RCC 7860 (cell line): ENCODE measurements around the gene CAMK4.

Experiments used
- DNase-seq: peaks from one replicate; pipeline ENCODE4 v3.0.0-alpha.2; 2015; ENCODE audit warnings: low spot score
- FAIRE-seq: peaks from 2 replicates; lab custom pipeline; 2012; peaks lifted over from hg19 to GRCh38; lab: Jason Lieb, UNC

The CAMK4 gene

DNA sequence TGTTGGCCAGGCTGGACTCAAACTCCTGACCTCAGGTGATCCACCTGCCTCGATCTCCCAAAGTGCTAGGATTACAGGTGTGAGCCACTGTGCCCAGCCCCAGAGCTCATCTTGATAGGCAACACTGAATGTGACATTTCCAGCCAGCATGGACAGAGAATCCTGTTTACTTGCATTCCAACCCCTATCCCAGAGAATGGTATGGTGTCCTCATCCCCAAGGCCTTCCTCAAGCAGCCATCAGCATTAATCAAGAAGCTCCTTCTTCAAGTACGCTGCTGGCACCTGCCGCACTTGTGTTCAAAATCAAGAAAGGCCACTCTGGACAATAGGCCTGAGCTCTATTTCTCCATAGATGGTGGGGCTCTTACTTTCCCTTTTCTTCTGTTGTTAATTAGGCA lies 247.9 kb downstream of the CAMK4 start:
- no peak for DNase-seq
- no peak for FAIRE-seq

DNA sequence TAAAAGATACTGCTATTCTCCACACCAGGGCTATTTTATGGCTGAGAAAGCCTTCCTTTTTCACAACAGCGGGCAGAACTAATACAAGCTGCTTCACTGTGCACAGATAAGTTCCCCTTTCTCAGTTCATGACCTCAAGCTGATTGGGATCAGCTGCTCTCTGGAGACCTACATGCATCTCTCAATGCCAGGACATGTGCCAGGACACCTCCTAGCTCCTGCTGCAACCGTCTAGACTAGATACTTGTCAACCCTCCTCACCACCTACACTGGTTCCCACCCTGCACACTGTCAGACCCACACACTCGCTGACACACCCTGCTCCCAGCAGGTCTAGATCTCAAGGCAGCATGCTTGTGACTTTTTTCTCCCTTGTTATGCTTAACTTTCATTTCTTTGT lies 248.4 kb downstream of the CAMK4 start:
- FAIRE-seq (no peak), DNase-seq (no peak)

DNA sequence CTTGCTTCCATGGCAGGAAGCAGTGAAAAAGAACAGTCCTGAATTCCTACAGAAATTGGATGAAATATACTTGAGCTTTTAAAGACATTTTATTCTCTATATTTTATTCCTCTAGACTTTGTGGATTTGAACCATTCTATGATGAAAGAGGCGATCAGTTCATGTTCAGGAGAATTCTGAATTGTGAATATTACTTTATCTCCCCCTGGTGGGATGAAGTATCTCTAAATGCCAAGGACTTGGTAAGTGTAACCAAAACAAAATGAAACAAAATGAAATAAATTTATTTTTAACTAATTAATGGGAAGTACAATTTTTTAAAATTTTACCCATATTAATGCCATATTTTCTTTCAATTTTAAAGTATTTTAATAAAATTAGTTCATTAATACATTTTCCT lies 254.1 kb downstream of the CAMK4 start:
- FAIRE-seq, result peak; percentile 62
- no peak for DNase-seq

- DNase-seq (no peak), FAIRE-seq (no peak)
Observed at GRCh38 chr5:111478898-111479297, 254.7 kb downstream of the CAMK4 start.

- FAIRE-seq (no peak), DNase-seq (no peak)
Observed at GRCh38 chr5:111480346-111480745, 256.2 kb downstream of the CAMK4 start.

DNA sequence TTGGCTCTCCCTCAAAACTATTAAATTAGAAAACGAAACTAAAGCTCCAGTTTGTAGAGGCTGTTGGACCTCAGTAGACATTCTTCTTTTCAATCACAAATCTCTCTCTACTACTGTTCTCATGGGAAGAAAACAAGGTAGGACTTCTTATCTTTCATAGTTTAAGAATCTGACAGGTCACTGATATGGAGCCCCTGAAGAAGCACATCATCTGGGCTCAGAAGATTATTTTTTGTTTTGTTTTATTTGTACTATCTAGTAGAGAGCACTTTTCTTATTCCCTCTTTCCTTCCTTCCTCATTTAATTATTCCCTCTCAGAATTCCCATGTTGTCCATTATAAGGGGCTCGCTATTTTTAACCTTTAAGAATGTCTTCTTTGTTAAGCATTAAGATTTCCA lies 261.9 kb downstream of the CAMK4 start:
- no peak for FAIRE-seq
- DNase-seq, result no peak

GRCh38 chr5:111486926-111487325 lies 262.7 kb downstream of the CAMK4 start:
- no peak for DNase-seq
- peak; percentile 37 for FAIRE-seq

DNA sequence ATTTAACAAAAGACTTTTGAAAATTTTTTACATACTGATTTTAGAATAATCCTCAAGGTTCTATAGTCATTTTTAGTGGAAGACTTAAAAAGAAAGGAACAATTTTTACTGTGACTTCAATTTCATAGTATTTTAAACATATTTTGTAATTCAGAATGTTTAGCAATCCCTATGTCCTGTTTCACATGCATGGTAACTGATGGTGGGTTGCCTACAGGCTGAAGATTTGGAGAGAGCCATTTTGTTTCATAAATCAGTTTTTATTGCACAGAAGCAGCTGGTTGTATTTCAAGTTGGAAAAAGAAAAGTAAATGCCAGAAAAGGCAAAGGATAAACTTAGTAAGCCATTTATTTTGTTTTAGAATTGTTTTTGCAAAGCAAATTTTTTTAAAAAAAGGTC lies 264.2 kb downstream of the CAMK4 start:
- FAIRE-seq (no peak), DNase-seq (no peak)

DNA sequence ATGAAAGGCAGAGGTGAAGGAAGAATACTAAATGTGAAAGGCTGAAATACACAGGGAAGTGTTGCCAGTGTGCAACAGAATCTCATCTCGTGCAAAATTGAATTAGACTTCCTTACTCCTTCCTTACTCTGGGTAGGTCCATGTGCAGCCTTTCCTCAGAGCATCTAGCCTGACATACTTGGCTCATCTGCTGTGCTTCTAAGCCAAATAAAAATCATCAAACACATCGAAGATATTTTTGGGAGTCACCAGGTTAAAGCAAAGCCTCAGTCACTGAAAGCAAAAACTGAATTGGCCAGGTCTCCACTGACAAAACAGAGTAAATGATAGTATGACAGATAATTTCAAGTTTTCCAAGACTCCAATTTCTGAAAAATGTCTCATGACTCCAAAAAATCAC lies 268.8 kb downstream of the CAMK4 start:
- DNase-seq (no peak), FAIRE-seq (no peak)

DNA sequence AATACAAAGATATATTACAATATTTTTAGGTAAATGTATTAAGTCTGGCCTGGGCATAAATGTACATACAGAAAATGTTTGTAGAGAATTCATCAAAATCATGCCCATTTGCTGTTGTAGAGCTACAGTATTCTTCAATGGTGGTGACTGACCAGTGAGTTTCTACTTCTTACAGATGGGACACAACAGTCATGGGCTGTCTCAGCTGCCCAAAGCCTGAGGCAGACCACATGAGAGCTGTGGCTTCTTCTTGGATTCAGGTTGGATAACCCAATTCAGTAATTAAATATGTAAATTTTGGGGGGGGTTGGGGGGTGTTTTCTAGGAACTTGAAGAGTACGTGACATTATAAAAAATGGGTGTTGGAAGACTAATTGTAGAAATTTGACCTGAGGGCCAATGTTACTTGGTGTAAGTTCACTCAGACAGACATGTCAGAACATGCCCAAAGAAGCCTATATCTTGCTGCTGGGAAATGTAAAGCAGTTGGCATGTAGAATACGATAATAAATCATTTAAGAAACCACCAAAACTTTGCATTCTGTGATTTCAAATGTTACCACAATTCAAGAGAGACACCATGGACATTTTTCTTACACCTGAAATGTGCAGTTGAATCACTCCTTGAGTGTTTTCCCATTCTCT lies 270.3 kb downstream of the CAMK4 start:
- DNase-seq (no peak), FAIRE-seq (no peak)

GRCh38 chr5:111495159-111495558 lies 271.0 kb downstream of the CAMK4 start:
- no peak for FAIRE-seq

GRCh38 chr5:111498346-111498745 lies 274.2 kb downstream of the CAMK4 start:
- FAIRE-seq (no peak), DNase-seq (no peak)

More at GRCh38 chr5:111495159-111495558, 271.0 kb downstream of the CAMK4 start:
- DNase-seq, result no peak

- DNase-seq (no peak), FAIRE-seq (no peak)
Observed at GRCh38 chr5:111502956-111503355, 278.8 kb downstream of the CAMK4 start.

DNA sequence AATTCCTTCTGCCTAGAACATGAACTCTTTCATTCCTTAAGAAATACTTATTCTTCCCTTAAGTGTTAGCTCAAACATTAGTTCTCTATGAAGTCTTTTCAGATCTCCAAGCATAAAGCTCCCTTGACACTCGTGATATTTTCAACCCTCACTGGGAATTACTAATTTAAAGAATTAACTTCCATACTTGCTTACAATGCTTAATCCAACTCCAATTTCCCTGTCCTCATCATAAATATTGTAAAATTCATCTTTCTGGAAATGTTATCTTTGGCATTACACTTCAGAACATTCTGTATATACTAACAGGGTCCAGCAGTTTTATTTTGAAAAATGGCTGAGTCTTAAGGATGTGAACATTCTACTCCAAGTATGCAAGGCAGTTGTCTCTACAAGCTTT lies 280.9 kb downstream of the CAMK4 start:
- no peak for FAIRE-seq
- DNase-seq, result no peak

DNA sequence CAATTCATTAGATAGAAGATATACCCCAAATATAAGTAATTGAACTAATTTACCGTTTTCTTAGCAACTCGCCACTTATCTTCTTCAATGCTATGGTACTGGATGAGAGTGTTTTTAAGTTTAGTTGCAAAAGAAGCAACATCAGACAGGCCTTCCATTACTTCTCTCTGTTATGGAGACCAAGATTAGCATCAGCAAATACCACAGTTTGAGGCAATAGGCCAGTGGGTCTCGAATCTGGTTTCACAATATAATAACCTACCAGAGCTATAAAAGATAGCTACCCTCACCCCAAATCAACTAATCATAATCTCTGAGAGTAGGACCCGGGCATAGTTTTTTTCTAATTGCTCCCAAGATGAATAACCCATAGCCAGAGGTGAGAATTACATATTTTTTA lies 283.1 kb downstream of the CAMK4 start:
- DNase-seq (no peak), FAIRE-seq (no peak)

DNA sequence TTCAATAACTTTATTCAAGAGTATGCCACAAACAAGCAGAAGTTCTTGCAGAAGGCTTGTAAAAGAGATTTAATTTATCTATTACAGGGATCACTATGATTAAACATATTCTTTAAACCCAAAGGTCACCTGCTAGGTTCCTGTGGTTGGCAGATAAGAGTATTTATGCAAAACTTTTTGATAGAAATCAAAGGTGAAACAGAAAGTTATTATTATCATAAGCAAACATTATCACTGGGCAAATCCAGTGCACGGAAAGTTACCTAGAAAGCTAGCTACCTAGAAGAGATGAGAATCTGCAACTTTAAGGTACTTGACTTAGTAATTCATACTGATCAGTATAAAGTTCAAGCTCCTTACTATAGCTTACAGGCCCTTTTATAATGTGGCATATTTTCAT lies 284.9 kb downstream of the CAMK4 start:
- FAIRE-seq (no peak), DNase-seq (no peak)

- FAIRE-seq (no peak), DNase-seq (no peak)
Observed at GRCh38 chr5:111511174-111511830, 287.1 kb downstream of the CAMK4 start.

- FAIRE-seq (no peak), DNase-seq (no peak)
Observed at GRCh38 chr5:111511831-111512374, 287.7 kb downstream of the CAMK4 start.

GRCh38 chr5:111512375-111513130 lies 288.4 kb downstream of the CAMK4 start, which contains the start of gene STARD4:
STARD4 (minus strand) TSS chr5:111512535; CDS start chr5:111507433, 5,102 bp downstream.
- FAIRE-seq (peak; percentile 95), DNase-seq (peak; percentile 90)

DNA sequence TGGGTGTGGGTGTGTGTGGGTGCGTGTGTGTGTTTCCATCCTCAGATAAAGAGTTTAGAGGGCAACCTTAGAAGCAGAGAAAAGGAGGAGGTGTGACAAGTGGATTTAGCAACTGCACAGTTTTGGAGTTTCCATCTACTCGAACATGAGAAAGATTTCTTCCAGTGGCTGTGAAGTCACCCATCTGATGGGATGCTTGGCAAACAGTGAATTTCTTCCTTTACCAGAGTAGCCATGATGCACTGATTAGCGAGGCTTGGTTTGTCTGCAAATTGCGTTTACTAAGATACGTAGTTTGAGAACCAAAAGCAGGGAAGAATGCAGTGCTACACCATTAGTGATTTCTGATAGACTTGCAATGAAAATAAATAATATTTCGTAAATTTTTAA lies 288.9 kb downstream of the CAMK4 start:
- FAIRE-seq, result no peak
- no peak for DNase-seq

DNA sequence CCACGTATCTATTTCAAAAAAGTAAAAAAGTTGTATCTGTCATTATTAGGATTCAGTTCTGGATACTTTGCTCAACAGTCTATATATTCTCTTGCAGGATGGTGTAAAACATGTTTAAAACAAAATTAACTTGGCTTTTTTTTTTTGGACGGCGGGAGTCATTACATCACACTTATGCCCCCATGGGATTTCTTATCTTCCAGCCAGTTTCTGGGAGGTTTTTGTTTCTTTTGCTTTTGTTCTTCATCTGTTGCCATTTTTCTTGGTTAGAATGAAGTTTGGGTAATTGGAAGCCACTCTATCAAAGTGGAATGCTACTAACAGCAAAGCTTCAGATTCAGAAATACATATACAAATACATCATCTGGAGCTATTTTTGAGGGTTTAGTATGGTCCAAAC lies 289.9 kb downstream of the CAMK4 start:
- DNase-seq (no peak), FAIRE-seq (no peak)
